OCI-LY7 (cell line): ENCODE results near the gene CCDC92. TPM values are rescaled to one million over a fixed set of nuclear protein-coding genes. Genes with fewer than 3 reads are reported as not detected.

Experiments
- BruUV-seq: library from RNA; stranded (reverse); fragments of 400-500 nt; replicated peaks from 2 replicates; lab custom pipeline; 2021; lab: Mats Ljungman, UMichigan
- CTCF ChIA-PET: fragments of 300-600 bp; sonication (Branson Sonifier 250); formaldehyde crosslinking; loops from one replicate; lab custom pipeline; 2022; ENCODE audit warnings: antibody characterized with exemption; ENCODE audit not compliant: unreplicated experiment; lab: Charles Lee
- POLR2A ChIA-PET: fragments of 300-600 bp; sonication (Branson Sonifier 250); formaldehyde crosslinking; loops from one replicate; lab custom pipeline; 2022; ENCODE audit warnings: antibody characterized with exemption; lab: Charles Lee
- DNase-seq: peaks from one replicate; pipeline ENCODE4 v3.0.0-alpha.2; 2015; ENCODE audit warnings: low spot score
- H2AFZ ChIP-seq: fragments of 200-600 bp; sonication (generic), shearing (Covaris generic); 2 replicates; pipeline ENCODE4 v1.6.1; 2014; ENCODE audit warnings: mild to moderate bottlenecking, antibody characterized with exemption, low read length, moderate library complexity
- H3K27ac ChIP-seq: fragments of 200-600 bp; sonication (generic); 2 replicates; pipeline ENCODE4 v1.5.1; 2014; ENCODE audit warnings: mixed run types, low read depth, mild to moderate bottlenecking, moderate library complexity, low read length, inconsistent platforms; ENCODE audit not compliant: poor library complexity, severe bottlenecking
- H3K36me3 ChIP-seq: fragments of 200-600 bp; sonication (generic); 2 replicates; pipeline ENCODE4 v1.6.1; 2014; ENCODE audit warnings: mild to moderate bottlenecking, antibody characterized with exemption, low read length, moderate library complexity, mixed read lengths; ENCODE audit not compliant: insufficient read depth
- H3K4me1 ChIP-seq: fragments of 200-600 bp; sonication (generic); 2 replicates; pipeline ENCODE4 v1.5.1; 2014; ENCODE audit warnings: mild to moderate bottlenecking, low read length; ENCODE audit not compliant: insufficient read depth, poor library complexity, severe bottlenecking
- H3K4me2 ChIP-seq: fragments of 200-600 bp; sonication (generic); 2 replicates; pipeline ENCODE4 v1.6.1; 2014; ENCODE audit warnings: mild to moderate bottlenecking, low read length
- H3K4me3 ChIP-seq: fragments of 200-600 bp; sonication (generic); 2 replicates; pipeline ENCODE4 v1.5.1; 2014; ENCODE audit warnings: mild to moderate bottlenecking, low read depth, low read length; ENCODE audit not compliant: poor library complexity, severe bottlenecking
- H3K79me2 ChIP-seq: fragments of 200-600 bp; sonication (generic); 2 replicates; pipeline ENCODE4 v1.6.1; 2016; ENCODE audit warnings: low read depth, mild to moderate bottlenecking, low read length, moderate library complexity, mixed read lengths; ENCODE audit not compliant: insufficient read depth
- H3K9me2 ChIP-seq: fragments of 200-600 bp; sonication (generic); 2 replicates; pipeline ENCODE4 v1.6.1; 2016; ENCODE audit warnings: mild to moderate bottlenecking, low read length, mixed read lengths; ENCODE audit not compliant: insufficient read depth
- H3K9me3 ChIP-seq: fragments of 200-600 bp; sonication (generic); 2 replicates; pipeline ENCODE4 v1.6.1; 2014; ENCODE audit warnings: mild to moderate bottlenecking, mixed run types, low read length, mixed read lengths
- H4K20me1 ChIP-seq: fragments of 200-600 bp; sonication (generic); 2 replicates; pipeline ENCODE4 v1.6.1; 2014; ENCODE audit warnings: mild to moderate bottlenecking, antibody characterized with exemption, low read length, moderate library complexity, mixed read lengths; ENCODE audit not compliant: insufficient read depth
- EZH2phosphoT487 ChIP-seq: fragments of 200-600 bp; sonication (generic); IDR thresholded peaks from 2 replicates; pipeline ENCODE4 v1.6.1; 2018; ENCODE audit warnings: low read depth, borderline replicate concordance, mild to moderate bottlenecking, mixed run types, antibody characterized with exemption, low read length, moderate library complexity, mixed read lengths
- intact Hi-C: fragments of 100-400 bp; cut with micrococcal nuclease; formaldehyde crosslinking; loops from one replicate; pipeline ENCODE4 v1.10.0; 2022; ENCODE audit not compliant: unreplicated experiment
- total RNA-seq, 2 experiments: library from RNA; depleted of rRNA in 1 of 2; stranded (reverse); fragments of >200 nt in 1 of 2; shearing (Covaris generic) in 1 of 2; gene quantifications; 2 replicates each; pipeline ENCODE4 v1.2.3, GENCODE V29; 2014 to 2022
- TF ChIP-seq, protein P1 (sequence below): fragments of 200-600 bp; sonication (generic); conservative IDR thresholded peaks from 2 replicates; pipeline ENCODE4 v1.5.1; 2014; ENCODE audit warnings: mild to moderate bottlenecking, antibody characterized with exemption, low read length, moderate library complexity, mixed read lengths

The CCDC92 gene
- total RNA-seq, 2 experiments from 2014 or later, result 3.1 to 12.3 TPM

DNA sequence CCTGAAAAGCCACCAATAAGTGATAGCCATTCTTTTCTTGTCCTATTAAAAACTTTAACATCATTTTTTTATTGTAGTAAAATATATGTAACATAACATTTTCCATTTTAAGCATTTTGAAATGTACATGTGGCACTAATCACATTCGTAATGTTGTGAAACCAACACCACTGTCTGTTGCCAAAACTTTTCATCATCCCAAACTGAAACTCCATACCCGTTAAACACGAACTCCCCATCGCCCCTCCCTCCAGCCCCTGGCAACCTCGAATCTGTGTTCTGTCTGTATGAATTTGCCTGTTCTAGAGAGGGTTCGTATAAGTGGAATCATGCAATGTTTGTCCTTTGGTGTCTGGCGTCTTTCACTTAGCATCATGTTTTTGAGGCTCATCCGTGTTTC, 75.9 kb downstream of the CCDC92 start:
- Histone ChIP-seq H4K20me1 (no peaks in the 10 kb centered on the region), H3K4me3 (no peak overlapping the region), H3K4me2 (no peak overlapping the region), H3K4me1 (no peaks in the 10 kb centered on the region), H3K9me3 (no peaks in the 10 kb centered on the region), H2AFZ (no peak overlapping the region), H3K9me2 (no peaks in the 10 kb centered on the region), H3K79me2 (no peaks in the 10 kb centered on the region), H3K27ac (no peak overlapping the region), H3K36me3 (no peaks in the 10 kb centered on the region)
- ChIA-PET POLR2A (no interaction called here), CTCF (no interaction called here)
- intact Hi-C loops, result no loop called here
- TF ChIP-seq, protein P1, sequence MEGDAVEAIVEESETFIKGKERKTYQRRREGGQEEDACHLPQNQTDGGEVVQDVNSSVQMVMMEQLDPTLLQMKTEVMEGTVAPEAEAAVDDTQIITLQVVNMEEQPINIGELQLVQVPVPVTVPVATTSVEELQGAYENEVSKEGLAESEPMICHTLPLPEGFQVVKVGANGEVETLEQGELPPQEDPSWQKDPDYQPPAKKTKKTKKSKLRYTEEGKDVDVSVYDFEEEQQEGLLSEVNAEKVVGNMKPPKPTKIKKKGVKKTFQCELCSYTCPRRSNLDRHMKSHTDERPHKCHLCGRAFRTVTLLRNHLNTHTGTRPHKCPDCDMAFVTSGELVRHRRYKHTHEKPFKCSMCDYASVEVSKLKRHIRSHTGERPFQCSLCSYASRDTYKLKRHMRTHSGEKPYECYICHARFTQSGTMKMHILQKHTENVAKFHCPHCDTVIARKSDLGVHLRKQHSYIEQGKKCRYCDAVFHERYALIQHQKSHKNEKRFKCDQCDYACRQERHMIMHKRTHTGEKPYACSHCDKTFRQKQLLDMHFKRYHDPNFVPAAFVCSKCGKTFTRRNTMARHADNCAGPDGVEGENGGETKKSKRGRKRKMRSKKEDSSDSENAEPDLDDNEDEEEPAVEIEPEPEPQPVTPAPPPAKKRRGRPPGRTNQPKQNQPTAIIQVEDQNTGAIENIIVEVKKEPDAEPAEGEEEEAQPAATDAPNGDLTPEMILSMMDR, result no peak
- no peak for TF ChIP-seq EZH2phosphoT487
- BruUV-seq, result no TSS peak
- no peak for DNase-seq

DNA sequence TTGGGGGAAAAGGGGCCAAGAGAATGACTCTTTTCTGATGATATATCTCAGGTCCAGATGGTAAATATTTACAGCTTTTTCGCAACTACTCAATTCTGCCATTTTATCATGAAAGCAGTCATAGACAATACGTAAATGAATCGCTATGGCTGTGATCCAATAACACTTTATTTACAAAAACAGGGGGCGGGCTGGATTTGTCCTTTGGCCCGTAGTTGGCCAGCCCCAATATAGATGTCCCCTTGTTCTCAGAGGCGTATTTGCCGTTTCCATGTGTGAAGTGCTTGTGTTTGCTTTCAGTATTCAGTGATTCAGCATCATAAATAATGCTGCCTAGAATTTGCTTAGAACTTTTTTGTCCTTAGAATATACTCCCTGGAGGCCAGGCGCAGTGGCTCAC, 77.2 kb downstream of the CCDC92 start:
- Histone ChIP-seq H3K9me3 (no peaks in the 10 kb centered on the region), H4K20me1 (no peaks in the 10 kb centered on the region), H2AFZ (no peak overlapping the region), H3K36me3 (no peaks in the 10 kb centered on the region), H3K4me1 (no peaks in the 10 kb centered on the region), H3K9me2 (no peaks in the 10 kb centered on the region), H3K27ac (no peak overlapping the region), H3K4me2 (no peak overlapping the region), H3K79me2 (no peaks in the 10 kb centered on the region), H3K4me3 (no peak overlapping the region)
- BruUV-seq, result no TSS peak
- intact Hi-C loops, result no loop called here
- CTCF ChIA-PET, result no interaction called here
- no peak for DNase-seq
- TF ChIP-seq, protein P1, result no peak
- no peak for TF ChIP-seq EZH2phosphoT487
- POLR2A ChIA-PET, result interaction anchor here (0.6 kb wide), 1 partner anchor 1991 kb away, joined by 3 read pairs; no protein-coding TSS in a partner anchor

DNA sequence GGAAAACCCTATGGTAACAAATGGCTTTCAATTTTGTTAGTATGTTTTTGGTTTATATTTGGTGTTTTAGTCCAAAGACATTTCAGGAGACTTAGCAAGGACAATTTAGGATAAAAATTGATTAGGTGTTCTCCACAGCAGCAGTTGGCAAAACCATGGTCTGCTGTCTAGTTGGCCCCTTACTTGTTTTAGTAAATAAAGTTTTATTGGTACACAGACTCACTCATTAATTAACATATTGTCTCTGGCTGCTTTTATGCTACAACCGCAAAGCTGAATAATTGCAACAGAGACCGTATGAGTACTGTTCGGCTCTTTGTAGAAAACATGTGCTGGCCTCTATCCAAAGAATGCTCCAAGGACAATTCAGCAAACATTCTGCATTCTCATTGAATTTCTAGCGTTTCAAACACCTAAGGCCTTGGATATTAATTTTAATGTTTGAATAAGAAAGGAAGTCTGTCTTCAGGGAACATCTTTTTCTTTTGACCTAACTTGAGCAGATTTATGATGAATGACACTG, 77.7 kb downstream of the CCDC92 start:
- intact Hi-C loops, result no loop called here
- TF ChIP-seq, protein P1, result no peak
- TF ChIP-seq EZH2phosphoT487, result no peak
- CTCF ChIA-PET, result no interaction called here
- H3K27ac ChIP-seq, result no peak overlapping the region
- H2AFZ ChIP-seq, result no peak overlapping the region
- POLR2A ChIA-PET, result no interaction called here
- H3K36me3 ChIP-seq, result no peaks in the 10 kb centered on the region
- H4K20me1 ChIP-seq, result no peaks in the 10 kb centered on the region
- DNase-seq, result no peak
- no TSS peak for BruUV-seq
- H3K4me3 ChIP-seq, result no peak overlapping the region
- H3K79me2 ChIP-seq, result no peaks in the 10 kb centered on the region
- no peaks in the 10 kb centered on the region for H3K9me2 ChIP-seq
- no peak overlapping the region for H3K4me2 ChIP-seq
- no peaks in the 10 kb centered on the region for H3K9me3 ChIP-seq
- no peaks in the 10 kb centered on the region for H3K4me1 ChIP-seq
